Activated T-helper 17 cell treated with anti-CD3 and anti-CD28 coated beads, Interleukin-2, amount 50 U/mL, for 72 hours (primary cell): ENCODE results near the gene ARL9. TPM values are rescaled to one million over a fixed set of nuclear protein-coding genes. Genes with fewer than 3 reads are reported as not detected.
"Not testable (repeated sequence)": the region's sequence is repeated elsewhere in the genome, so short reads cannot be mapped to it uniquely, and the experiment has no call there.

Experiments used
- ATAC-seq: fragments of 150-1000 bp; cut with Tn5 transposase; replicated peaks from 2 replicates; pipeline ENCODE4 v1.10.0; 2021; ENCODE audit warnings: mild to moderate bottlenecking, moderate library complexity
- H3K27ac Mint-ChIP-seq: one replicate; pipeline ENCODE4 v1.8.0; 2022; ENCODE audit warnings: mixed read lengths
- H3K27me3 Mint-ChIP-seq: one replicate; pipeline ENCODE4 v1.8.0; 2022; ENCODE audit warnings: mixed read lengths
- H3K36me3 Mint-ChIP-seq: one replicate; pipeline ENCODE4 v1.8.0; 2022; ENCODE audit warnings: low read depth, mild to moderate bottlenecking, mixed read lengths
- H3K4me1 Mint-ChIP-seq: one replicate; pipeline ENCODE4 v1.8.0; 2022; ENCODE audit warnings: mixed read lengths
- H3K4me3 Mint-ChIP-seq: one replicate; pipeline ENCODE4 v1.8.0; 2022; ENCODE audit warnings: mild to moderate bottlenecking, mixed read lengths
- H3K9me3 Mint-ChIP-seq: one replicate; pipeline ENCODE4 v1.8.0; 2022; ENCODE audit warnings: mixed read lengths
- total RNA-seq, 2 donors: library from RNA; stranded (reverse); gene quantifications; one replicate each; pipeline ENCODE4 v1.2.3, GENCODE V29; 2022

Gene ARL9, protein sequence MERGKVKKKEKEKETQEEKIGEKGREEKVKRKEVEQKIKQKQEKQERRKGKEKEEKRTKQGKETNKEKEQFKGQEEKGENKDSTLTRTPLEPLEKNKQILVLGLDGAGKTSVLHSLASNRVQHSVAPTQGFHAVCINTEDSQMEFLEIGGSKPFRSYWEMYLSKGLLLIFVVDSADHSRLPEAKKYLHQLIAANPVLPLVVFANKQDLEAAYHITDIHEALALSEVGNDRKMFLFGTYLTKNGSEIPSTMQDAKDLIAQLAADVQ
- total RNA-seq = under 1 TPM; 0.24 to 0.37 TPM

DNA sequence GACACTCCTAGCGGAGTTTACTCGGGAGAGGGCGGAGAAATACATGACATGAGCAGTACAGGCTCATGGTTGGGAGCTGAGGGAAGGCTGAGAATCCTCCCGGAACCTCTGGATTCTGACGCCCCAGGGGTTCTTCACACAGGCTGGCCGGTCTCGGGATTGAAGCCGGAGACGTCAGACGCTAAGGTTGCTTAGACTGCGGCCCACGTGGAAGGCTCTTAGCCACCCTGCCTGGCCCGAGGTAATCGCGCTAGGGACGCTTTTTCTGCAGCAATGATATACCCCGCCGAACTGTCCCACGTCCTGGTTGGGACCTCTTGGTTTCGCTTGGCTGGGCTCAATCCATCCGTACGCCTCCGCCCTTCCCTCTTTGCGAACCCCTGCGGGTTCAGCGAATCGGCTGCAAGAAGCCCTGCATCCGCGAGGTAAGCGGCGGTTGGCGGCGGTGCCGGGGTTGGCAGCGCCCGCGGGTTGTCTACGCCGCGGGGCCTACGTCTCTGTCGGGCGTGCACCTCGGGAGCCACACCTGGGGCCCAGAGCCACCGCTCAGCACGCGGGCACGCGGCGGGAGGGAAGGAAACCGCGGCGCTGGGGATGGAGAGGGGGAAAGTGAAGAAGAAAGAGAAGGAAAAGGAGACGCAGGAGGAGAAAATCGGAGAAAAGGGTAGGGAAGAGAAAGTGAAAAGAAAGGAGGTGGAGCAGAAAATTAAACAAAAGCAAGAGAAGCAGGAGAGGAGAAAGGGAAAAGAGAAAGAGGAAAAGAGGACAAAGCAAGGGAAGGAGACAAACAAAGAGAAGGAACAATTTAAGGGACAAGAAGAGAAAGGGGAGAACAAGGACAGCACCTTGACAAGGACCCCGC lies at the start of gene ARL9:
TSS of gene ARL9 (plus strand) at position 523 of the 862 bp plus-strand sequence. CDS start at position 595, 72 bp downstream.
- H3K27me3 Mint-ChIP-seq = no peaks in the 10 kb centered on the region
- H3K9me3 Mint-ChIP-seq = no peaks in the 10 kb centered on the region
- ATAC-seq = peak; percentile 89
- peaks cover 39% of the 10 kb centered on the region for H3K36me3 Mint-ChIP-seq
- H3K4me3 Mint-ChIP-seq = peak within 1 kb of the TSS; percentile 81
- peak within 1 kb of the TSS; percentile 78 for H3K27ac Mint-ChIP-seq
- H3K4me1 Mint-ChIP-seq = peaks cover 3% of the 10 kb centered on the region

DNA sequence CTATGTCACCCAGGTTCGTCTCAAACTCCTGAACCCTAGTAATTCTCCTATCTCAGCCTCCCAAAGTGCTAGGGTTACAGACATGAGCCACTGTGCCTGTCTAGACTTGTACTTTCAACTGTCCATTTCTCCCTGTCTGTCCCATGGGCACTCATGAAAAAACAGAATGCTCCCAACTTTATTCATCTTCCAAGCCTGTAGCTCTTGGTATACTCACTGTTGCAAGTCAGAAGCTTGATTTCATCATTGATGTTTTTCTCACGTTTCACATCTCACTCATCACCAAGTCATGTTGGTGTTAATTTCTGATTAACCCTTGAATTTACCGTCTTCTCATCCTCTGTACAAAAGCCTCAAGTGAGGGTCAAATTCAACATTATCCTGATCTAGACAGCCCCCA lies 45.5 kb upstream of the ARL9 start:
- no peaks in the 10 kb centered on the region for H3K9me3 Mint-ChIP-seq
- H3K27ac Mint-ChIP-seq = no peak overlapping the region
- no peak for ATAC-seq
- H3K4me1 Mint-ChIP-seq = peaks cover 11% of the 10 kb centered on the region
- H3K36me3 Mint-ChIP-seq = peaks cover 84% of the 10 kb centered on the region
- no peak overlapping the region for H3K4me3 Mint-ChIP-seq
- H3K27me3 Mint-ChIP-seq = no peaks in the 10 kb centered on the region

DNA sequence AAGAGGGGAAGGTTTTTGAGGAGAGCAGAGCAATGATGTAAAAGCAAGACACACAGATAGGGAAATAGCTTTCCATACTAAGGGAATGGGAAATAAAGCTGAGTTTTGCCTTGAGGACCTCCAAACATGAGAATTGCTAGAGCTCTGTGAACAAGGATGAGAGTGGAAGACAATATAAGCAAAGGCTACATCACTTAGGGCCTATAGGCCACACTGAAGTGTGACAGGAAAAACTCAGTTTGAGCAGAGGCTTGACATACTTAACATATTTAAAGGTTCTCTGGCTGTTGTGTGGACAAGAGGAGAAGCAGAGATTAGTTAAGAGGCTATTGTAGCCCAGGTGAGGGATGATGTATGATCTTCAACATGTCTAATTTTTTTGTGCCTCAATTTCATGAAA lies 43.4 kb upstream of the ARL9 start:
- Mint-ChIP-seq H3K9me3 (no peaks in the 10 kb centered on the region), H3K4me3 (no peak overlapping the region), H3K27me3 (no peaks in the 10 kb centered on the region), H3K4me1 (peaks cover 11% of the 10 kb centered on the region), H3K27ac (peak overlapping the region; percentile 22), H3K36me3 (peaks cover 78% of the 10 kb centered on the region)
- ATAC-seq = no peak

DNA sequence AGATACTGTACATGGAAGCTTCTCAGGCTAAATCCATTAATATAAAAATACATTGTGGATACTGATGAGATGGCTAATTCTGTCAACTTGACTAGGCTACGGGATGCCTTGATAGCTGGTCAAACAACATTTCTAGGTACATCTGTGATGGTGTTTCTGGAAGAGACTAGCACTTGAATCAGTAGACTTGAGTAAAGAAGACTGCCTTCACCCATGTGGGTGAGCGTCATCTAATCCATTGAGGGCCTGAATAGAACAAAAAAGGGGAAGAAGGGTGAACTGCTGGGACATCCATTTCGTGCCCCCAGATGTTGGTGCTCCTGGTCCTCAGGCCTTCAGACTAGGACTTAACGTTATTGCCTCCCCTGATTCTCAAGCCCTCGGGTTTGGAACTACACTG lies 41.9 kb upstream of the ARL9 start:
- peaks cover 11% of the 10 kb centered on the region for H3K4me1 Mint-ChIP-seq
- no peak for ATAC-seq
- H3K36me3 Mint-ChIP-seq = peaks cover 76% of the 10 kb centered on the region
- H3K27me3 Mint-ChIP-seq = no peaks in the 10 kb centered on the region
- H3K9me3 Mint-ChIP-seq = no peaks in the 10 kb centered on the region
- no peak overlapping the region for H3K27ac Mint-ChIP-seq
- H3K4me3 Mint-ChIP-seq = no peak overlapping the region

DNA sequence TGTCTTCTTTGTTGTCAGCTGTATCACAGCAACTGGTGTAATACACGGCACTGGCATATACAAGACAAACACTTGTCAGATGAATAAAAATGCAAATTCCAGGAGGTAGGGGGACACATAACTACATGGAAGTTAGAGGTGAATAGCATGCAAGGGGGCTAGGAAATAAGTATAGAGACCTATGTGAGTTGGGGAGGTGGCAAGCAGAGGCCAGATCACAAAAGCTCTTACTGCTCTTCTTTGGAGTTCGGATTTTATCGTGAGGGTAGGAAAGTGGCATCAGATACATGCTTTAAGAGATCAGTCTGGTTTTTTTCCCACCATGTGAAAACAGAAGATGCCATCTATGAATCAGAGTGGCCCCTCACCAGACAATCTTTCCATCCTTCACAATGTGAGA lies 41.0 kb upstream of the ARL9 start:
- peaks cover 74% of the 10 kb centered on the region for H3K36me3 Mint-ChIP-seq
- H3K27me3 Mint-ChIP-seq = no peaks in the 10 kb centered on the region
- peak overlapping the region; percentile 98 for H3K4me3 Mint-ChIP-seq
- peaks cover 15% of the 10 kb centered on the region for H3K4me1 Mint-ChIP-seq
- H3K9me3 Mint-ChIP-seq = no peaks in the 10 kb centered on the region
- H3K27ac Mint-ChIP-seq = no peak overlapping the region
- ATAC-seq = no peak

DNA sequence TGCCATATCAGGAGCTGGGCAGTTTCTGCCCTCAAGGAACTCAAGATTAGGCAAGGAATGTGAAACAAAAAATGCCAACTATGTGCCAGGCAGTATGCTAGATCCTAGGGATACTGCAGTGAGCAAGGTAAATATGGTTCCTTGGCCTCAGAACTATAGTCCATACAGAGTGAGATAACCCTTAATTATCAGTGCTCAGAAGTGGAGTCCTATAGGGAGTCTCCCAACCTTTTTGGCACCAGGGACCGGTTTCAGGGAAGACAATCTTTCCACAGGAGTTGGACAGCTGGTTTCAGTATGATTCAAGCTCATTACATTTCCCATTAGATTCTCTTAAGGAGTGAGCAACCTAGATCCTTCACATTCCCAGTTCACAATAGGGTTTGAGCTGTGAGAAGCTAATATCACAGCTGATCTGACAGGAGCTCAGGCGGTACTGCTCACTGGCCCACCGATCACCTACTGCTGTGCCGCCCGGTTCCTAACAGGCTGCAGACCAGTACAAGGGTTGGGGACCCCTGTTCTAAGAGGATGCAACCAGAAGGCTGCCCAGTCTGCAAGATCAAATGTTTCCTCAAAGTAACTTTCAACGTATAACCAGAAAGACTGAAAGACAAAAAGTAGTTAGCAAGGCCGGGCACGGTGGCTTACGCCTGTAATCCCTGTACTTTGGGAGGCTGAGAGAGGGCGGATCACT lies 39.8 kb upstream of the ARL9 start:
- Mint-ChIP-seq H3K27ac (peak overlapping the region; percentile 98), H3K27me3 (no peaks in the 10 kb centered on the region), H3K36me3 (peaks cover 74% of the 10 kb centered on the region), H3K9me3 (no peaks in the 10 kb centered on the region), H3K4me1 (peaks cover 14% of the 10 kb centered on the region), H3K4me3 (peak overlapping the region; percentile 98)
- no peak for ATAC-seq

DNA sequence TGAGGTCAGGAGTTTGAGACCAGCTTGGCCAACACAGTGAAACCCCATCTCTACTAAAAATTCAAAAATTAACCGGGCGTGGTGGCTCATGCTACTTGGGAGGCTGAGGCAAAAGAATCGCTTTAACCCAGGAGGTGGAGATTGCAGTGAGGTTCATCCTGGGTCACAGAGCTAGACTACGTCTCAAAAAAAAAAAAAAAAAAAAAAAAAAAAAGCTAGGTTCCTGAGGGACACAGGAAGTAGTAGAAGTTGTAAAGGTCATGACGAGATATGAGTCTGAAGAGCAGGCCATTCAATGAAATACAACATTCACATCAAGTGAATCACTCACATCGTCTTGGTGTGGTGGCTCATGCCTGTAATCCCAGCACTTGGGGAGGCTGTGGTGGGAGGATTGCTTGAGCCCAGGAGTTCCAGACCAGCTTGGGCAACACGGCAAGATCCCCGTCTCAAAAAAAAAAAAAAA lies 39.3 kb upstream of the ARL9 start:
- H3K9me3 Mint-ChIP-seq, H3K27me3 Mint-ChIP-seq: not testable (repeated sequence)
- ATAC-seq = peak; percentile 54
- Mint-ChIP-seq H3K4me3 (peak overlapping the region; percentile 98), H3K27ac (peak overlapping the region; percentile 98), H3K36me3 (peaks cover 74% of the 10 kb centered on the region), H3K4me1 (peaks cover 14% of the 10 kb centered on the region)

DNA sequence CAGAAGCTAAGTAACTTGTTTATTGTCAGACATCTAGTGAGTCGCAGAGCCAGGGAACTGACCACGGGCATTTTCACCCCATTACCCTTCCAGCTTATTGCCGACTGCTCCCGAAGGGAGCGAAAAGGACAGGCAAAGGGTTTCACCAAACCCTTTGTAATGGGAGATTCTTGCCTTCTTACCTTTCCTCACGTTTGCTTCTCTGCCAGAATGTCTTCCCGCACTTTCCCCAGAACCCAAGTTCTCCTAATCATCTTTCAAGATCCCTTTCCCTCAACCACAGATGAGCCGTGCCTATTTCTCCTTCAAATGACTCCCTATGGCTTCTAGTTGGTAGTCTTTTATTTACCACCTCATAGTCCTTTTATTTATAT lies 38.7 kb upstream of the ARL9 start:
- H3K9me3 Mint-ChIP-seq = no peaks in the 10 kb centered on the region
- peak overlapping the region; percentile 98 for H3K27ac Mint-ChIP-seq
- peaks cover 74% of the 10 kb centered on the region for H3K36me3 Mint-ChIP-seq
- peak overlapping the region; percentile 98 for H3K4me3 Mint-ChIP-seq
- ATAC-seq = no peak
- peaks cover 14% of the 10 kb centered on the region for H3K4me1 Mint-ChIP-seq
- H3K27me3 Mint-ChIP-seq = no peaks in the 10 kb centered on the region

DNA sequence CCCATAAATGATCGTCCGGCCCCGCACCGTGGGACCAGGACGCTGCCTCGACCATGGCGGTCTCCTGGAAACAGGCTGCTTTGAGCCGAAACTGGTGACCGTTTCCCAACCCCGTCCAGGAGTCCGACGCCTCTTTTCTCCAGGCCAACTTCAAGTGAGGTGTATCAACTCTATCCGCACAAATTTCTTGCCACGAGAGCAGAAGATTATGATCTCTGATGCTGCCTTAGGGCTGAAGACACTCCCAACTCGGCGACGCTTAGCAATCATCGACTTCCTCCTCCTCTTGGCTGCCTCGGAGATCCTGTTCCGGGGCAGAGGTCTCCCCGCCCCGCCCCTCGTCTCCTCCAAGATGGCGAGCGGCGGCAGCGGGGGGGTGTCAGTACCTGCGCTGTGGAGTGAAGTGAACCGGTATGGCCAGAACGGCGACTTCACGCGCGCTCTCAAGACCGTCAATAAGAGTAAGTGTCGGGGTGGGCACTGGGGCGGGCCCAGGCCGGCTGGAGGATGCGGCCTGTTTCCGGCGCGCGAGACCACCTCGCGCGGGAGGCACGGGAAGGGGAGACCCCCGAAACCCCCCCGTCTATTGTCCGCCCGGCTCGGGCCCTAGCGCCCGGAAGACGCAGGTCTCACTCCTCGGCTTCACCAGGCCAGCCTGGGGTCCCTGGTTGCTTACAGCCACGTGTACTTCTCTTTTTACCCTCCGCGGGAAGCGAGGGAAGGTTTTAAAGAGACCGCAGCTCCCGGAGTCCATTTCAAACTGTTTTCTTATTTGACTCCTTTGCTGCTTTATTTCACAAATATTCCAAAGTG lies 38.1 kb upstream of the ARL9 start, which contains the start of gene SRP72:
TSS of gene SRP72 (plus strand) at position 334 of the 813 bp plus-strand sequence. CDS start at position 353, 19 bp downstream.
- peaks cover 74% of the 10 kb centered on the region for H3K36me3 Mint-ChIP-seq
- peak within 1 kb of the TSS; percentile 98 for H3K4me3 Mint-ChIP-seq
- H3K9me3 Mint-ChIP-seq = no peaks in the 10 kb centered on the region
- peaks cover 14% of the 10 kb centered on the region for H3K4me1 Mint-ChIP-seq
- H3K27me3 Mint-ChIP-seq = no peaks in the 10 kb centered on the region
- ATAC-seq = peak; percentile 97
- peak within 1 kb of the TSS; percentile 98 for H3K27ac Mint-ChIP-seq

DNA sequence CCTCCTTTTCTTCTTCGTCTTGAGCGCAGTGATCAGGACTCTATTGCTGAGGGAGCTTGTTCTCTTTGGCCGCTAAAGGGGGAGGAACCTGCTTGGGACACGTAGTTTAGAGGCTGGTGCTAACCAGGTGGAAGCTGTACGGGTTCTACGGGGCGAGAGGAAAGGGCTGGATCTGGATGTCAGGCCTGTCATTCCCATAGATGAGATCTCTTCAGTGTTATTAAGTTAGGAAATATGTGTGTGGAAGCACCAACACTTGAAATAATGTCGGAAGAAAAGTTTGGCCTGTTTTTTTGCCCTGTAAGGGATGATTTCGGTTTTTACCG lies 37.5 kb upstream of the ARL9 start:
- H3K9me3 Mint-ChIP-seq = no peaks in the 10 kb centered on the region
- H3K4me1 Mint-ChIP-seq = peaks cover 14% of the 10 kb centered on the region
- peaks cover 74% of the 10 kb centered on the region for H3K36me3 Mint-ChIP-seq
- peak; percentile 55 for ATAC-seq
- H3K4me3 Mint-ChIP-seq = peak overlapping the region; percentile 98
- H3K27ac Mint-ChIP-seq = peak overlapping the region; percentile 98
- no peaks in the 10 kb centered on the region for H3K27me3 Mint-ChIP-seq

DNA sequence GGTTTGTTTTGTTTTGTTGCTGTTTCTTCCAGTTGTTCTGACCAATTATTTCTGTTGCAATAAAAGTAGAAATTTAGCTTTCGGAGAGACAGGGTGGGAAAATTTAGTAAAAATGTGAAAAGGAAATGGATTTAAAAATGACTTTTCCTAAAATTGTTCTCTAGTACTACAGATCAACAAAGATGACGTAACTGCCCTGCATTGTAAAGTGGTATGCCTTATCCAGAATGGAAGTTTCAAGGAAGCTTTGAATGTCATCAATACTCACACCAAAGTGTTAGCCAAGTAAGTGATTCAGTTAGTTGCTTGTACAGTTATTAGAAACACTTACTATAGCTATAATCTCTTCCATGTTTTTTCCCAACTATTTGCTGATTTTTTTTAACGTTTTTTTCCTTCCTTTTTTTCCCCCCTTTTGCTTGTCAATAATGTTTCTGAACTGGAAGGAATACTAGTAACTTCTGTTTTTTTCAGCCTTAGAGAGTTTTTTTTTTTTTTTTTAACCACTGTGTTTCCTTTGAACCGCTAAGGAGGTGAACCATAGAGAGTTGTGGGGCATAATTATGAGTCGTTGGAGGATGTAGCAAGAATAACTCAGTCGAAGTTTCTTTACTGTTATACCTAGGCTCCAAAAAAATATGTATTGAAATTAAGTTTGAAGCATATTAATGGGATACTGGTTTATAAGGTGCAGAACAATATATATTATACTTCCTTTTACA lies 35.9 kb upstream of the ARL9 start:
- peaks cover 10% of the 10 kb centered on the region for H3K4me1 Mint-ChIP-seq
- H3K36me3 Mint-ChIP-seq = peaks cover 86% of the 10 kb centered on the region
- peak overlapping the region; percentile 98 for H3K4me3 Mint-ChIP-seq
- ATAC-seq = no peak
- no peaks in the 10 kb centered on the region for H3K27me3 Mint-ChIP-seq
- H3K27ac Mint-ChIP-seq = peak overlapping the region; percentile 61
- no peaks in the 10 kb centered on the region for H3K9me3 Mint-ChIP-seq

DNA sequence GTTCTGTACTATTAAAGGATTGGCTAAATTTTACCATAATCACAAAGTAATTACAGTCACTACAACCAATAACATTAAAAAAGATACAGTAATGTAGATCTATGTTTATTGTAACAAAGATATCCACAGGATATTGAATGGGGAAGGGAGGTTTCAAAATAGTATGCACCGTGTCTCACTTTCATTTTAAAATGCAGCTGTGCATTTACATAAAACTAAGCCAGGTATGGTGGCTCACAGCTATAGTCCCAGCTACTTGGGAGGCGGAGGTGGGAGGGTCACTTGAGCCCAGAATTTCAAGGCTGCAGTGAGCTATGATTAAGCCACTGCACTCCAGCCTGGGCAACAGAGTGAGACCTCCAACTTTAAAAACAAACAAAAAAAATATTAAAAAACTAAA lies 29.7 kb upstream of the ARL9 start:
- H3K27me3 Mint-ChIP-seq = no peaks in the 10 kb centered on the region
- H3K27ac Mint-ChIP-seq = no peak overlapping the region
- no peaks in the 10 kb centered on the region for H3K4me1 Mint-ChIP-seq
- no peak for ATAC-seq
- no peak overlapping the region for H3K4me3 Mint-ChIP-seq
- H3K36me3 Mint-ChIP-seq = peaks cover 100% of the 10 kb centered on the region
- H3K9me3 Mint-ChIP-seq = no peaks in the 10 kb centered on the region

DNA sequence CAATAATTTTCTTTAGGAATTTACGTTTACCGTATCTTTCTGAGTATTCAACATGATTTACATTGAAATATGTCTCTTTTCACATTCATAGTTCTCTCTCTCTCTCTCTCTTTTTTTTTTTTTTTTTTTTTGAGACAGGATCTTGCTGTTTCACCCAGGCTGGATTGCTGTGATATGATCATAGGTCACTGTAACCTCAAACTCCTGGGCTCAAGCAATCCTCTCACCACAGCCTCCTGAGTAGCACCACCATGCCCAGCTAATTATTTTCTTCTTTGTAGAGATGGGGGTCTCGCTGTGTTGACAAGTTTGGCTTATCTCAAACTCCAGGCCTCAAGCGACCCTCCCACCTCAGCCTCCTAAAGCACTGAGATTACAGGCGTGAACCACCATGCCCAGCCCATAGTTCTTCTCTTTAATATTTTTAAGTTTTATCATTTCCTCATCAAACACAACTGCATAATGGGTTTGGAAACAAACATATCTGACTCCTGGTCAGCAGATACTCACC lies 28.3 kb upstream of the ARL9 start:
- Mint-ChIP-seq H3K27ac (peak overlapping the region; percentile 46), H3K4me1 (no peaks in the 10 kb centered on the region), H3K4me3 (no peak overlapping the region), H3K9me3 (no peaks in the 10 kb centered on the region), H3K36me3 (peaks cover 97% of the 10 kb centered on the region), H3K27me3 (no peaks in the 10 kb centered on the region)
- no peak for ATAC-seq
